Astrocyte of the cerebellum (primary cell): ENCODE data around the gene OR2G3.

Source experiments
- DNase-seq: peaks from one replicate; pipeline ENCODE4 v3.0.0-alpha.2; 2011; ENCODE audit warnings: low read depth
- H3K4me3 ChIP-seq: 2 replicates; pipeline ENCODE4 v1.5.1; 2011; ENCODE audit warnings: mild to moderate bottlenecking, low read depth, low read length, moderate library complexity
- in situ Hi-C: cut with HindIII; loops from 2 replicates; pipeline ENCODE4 v1.10.0; 2017; ENCODE audit warnings: low sequenced_read_pairs
- TF ChIP-seq, protein P1 (sequence below): IDR thresholded peaks from 2 replicates; pipeline ENCODE4 v1.5.1; 2012; ENCODE audit warnings: low read length, low read depth, moderate library complexity, mild to moderate bottlenecking; ENCODE audit errors: missing control alignments

The OR2G3 gene

DNA sequence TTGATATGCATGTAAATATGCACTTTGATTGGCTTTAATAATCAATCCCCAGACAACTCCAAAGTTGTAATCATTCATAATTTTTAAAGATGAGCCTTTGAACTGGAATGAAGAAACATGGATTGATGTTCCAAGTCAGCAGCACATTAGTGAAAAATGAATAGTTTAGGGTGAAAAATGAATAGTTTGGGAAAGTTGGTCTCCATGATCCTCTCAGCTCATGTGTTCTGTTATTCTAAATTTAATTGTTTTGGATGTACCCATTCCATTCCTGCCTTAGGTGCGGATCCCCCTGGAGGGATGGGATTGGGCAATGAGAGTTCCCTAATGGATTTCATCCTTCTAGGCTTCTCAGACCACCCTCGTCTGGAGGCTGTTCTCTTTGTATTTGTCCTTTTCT is at the start of gene OR2G3:
OR2G3 (plus strand) TSS at position 301 of the 400 bp plus-strand sequence; CDS start at position 301, 0 bp downstream.
- in situ Hi-C loops = no loop called here
- TF ChIP-seq, protein P1, sequence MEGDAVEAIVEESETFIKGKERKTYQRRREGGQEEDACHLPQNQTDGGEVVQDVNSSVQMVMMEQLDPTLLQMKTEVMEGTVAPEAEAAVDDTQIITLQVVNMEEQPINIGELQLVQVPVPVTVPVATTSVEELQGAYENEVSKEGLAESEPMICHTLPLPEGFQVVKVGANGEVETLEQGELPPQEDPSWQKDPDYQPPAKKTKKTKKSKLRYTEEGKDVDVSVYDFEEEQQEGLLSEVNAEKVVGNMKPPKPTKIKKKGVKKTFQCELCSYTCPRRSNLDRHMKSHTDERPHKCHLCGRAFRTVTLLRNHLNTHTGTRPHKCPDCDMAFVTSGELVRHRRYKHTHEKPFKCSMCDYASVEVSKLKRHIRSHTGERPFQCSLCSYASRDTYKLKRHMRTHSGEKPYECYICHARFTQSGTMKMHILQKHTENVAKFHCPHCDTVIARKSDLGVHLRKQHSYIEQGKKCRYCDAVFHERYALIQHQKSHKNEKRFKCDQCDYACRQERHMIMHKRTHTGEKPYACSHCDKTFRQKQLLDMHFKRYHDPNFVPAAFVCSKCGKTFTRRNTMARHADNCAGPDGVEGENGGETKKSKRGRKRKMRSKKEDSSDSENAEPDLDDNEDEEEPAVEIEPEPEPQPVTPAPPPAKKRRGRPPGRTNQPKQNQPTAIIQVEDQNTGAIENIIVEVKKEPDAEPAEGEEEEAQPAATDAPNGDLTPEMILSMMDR = no peak
- no peak for DNase-seq
- no peak within 1 kb of the TSS for H3K4me3 ChIP-seq

DNA sequence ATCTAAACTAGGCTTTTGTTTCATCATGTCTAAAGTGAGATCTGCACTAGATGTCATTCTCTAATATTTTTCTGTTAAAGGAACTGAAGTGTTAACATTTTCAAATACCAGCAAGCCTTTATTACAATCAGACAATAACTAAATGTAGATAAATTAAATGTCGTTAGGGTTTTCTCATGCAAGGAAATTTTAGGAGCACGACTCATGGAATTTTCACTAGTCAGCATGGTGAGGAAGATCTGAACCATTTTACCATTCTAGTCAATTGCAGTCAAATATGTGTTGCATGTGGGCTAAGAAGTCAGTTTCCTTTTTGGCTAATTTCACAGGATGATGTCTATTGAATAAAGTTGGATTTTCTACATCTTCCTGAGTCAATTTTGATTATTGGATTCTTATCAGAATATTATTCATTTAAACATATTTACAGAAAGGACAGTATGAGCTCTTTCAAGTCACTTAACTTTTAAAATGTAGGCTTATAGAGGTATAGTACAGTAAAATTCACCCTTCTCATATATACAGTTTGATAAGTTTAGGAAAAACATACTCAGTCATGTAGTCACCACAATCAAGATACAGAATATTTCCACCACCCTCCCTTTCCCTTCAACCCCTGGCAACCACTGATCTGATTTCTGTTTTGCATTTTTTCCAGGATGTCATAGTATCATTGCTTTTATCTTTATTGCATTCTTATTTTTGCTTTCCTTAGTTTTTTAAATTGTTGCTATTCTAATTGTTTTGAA is 47.3 kb upstream of the OR2G3 start:
- TF ChIP-seq, protein P1 = no peak
- no peak for DNase-seq
- in situ Hi-C loops = no loop called here
- H3K4me3 ChIP-seq = no peak overlapping the region

DNA sequence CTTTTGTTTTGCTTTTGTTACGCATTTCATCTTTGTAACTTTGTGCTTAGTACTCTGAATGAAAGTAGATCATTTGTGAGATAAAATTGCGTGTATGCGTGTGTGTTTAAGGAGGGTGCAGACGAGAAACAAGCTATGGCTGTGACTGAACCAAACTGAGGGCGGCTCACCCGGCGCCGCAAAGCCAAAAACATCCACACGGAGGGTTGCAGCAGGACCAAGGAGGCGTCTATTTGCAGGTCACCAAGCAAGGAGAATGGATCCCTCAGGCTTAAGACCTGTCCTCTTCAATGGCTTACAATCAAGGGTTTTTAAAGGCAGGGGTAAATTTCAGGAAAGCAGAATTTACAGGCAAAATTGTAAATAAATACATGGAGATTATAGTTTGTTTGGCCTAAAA is 43.7 kb upstream of the OR2G3 start:
- in situ Hi-C loops = no loop called here
- no peak for DNase-seq
- no peak overlapping the region for H3K4me3 ChIP-seq
- TF ChIP-seq, protein P1 = no peak

DNA sequence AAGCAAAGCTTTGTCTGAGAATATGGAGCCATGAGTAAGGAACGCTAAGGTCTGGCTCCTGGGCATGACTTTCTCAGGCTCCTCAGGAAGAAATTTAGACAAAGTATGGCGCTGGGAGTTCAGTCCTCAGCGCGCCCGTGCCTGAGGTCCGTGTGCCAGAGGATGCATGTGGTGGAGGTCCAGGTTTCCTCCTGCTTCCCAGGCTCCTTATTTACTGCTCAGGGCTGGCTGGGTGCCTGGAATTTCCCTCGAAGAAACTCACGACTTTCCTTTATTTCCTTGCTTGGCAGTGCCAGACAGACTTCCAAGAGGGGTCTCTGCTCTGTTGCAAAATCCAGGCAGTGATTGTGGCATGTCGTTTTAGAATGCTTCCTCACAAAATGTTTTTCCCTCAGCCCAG is 43.2 kb upstream of the OR2G3 start:
- in situ Hi-C loops = no loop called here
- H3K4me3 ChIP-seq = no peak overlapping the region
- TF ChIP-seq, protein P1 = no peak
- no peak for DNase-seq

DNA sequence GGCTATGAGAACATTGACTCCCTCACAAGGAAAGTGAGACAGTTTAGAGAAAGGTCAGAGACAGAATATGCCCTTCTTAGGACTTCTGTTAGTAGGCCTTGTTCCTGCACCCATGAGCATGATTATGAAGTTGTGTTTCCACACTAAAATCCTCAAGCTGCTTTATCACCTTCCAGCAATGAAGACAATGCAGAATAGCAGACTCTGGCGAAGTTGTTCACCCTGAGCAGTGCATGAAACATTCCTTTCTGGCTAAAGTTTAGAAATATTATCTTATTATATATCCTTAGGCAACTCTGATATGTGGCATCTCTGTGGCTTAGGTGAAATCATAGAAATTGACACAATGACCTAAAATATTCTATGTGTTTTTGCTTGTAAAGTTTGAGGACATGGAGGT is 31.1 kb upstream of the OR2G3 start:
- in situ Hi-C loops = no loop called here
- TF ChIP-seq, protein P1 = no peak
- DNase-seq = no peak
- no peak overlapping the region for H3K4me3 ChIP-seq

DNA sequence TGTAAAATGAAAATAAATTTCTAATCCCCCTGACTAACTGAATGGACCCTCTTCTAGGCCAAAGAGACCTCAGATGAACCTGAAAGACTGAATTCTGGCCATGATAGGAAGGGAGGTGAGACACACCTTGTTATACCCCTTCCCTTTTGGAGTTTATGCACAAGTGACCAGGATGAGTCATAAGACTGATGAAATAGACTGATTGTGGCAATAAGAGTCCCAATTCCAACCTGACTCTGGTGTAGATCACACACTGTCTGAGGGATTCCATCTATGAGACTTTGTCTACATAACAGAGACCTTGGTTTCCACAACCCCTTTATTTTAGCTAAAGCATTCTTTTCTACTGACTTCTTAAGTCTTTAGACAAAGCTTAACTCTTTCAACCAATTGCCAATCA is 30.7 kb upstream of the OR2G3 start:
- TF ChIP-seq, protein P1 = no peak
- no peak overlapping the region for H3K4me3 ChIP-seq
- in situ Hi-C loops = no loop called here
- no peak for DNase-seq
